Left renal cortex interstitium (tissue), 4 donors: ENCODE data around the gene SOX9. TPM values are rescaled to one million over a fixed set of nuclear protein-coding genes. Genes with fewer than 3 reads are reported as not detected.
"Not testable (repeated sequence)": the region's sequence is repeated elsewhere in the genome, so short reads cannot be mapped to it uniquely, and the experiment has no call there.

Experiments
- DNase-seq, 4 donors: peaks; one replicate each; pipeline ENCODE4 v3.0.0-alpha.2; 2013; ENCODE audit warnings: low read depth in 4 of 4, low spot score in 2 of 4, missing footprints in 1 of 4
- polyA plus RNA-seq, 4 donors: library from polyadenylated mRNA; unstranded; fragments of 120-200 nt; gene quantifications; one replicate each; pipeline ENCODE4 v1.2.1, GENCODE V29; 2013; ENCODE audit not compliant: insufficient read length in 4 of 4

Gene SOX9
- polyA plus RNA-seq, 4 donors: 17.7 to 21.8 (median 20.1) TPM

DNA sequence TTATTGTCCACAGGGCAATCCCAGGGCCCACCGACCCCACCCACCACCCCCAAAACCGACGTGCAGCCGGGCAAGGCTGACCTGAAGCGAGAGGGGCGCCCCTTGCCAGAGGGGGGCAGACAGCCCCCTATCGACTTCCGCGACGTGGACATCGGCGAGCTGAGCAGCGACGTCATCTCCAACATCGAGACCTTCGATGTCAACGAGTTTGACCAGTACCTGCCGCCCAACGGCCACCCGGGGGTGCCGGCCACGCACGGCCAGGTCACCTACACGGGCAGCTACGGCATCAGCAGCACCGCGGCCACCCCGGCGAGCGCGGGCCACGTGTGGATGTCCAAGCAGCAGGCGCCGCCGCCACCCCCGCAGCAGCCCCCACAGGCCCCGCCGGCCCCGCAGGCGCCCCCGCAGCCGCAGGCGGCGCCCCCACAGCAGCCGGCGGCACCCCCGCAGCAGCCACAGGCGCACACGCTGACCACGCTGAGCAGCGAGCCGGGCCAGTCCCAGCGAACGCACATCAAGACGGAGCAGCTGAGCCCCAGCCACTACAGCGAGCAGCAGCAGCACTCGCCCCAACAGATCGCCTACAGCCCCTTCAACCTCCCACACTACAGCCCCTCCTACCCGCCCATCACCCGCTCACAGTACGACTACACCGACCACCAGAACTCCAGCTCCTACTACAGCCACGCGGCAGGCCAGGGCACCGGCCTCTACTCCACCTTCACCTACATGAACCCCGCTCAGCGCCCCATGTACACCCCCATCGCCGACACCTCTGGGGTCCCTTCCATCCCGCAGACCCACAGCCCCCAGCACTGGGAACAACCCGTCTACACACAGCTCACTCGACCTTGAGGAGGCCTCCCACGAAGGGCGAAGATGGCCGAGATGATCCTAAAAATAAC, 3.0 kb downstream of the SOX9 start:
- no peak for DNase-seq

DNA sequence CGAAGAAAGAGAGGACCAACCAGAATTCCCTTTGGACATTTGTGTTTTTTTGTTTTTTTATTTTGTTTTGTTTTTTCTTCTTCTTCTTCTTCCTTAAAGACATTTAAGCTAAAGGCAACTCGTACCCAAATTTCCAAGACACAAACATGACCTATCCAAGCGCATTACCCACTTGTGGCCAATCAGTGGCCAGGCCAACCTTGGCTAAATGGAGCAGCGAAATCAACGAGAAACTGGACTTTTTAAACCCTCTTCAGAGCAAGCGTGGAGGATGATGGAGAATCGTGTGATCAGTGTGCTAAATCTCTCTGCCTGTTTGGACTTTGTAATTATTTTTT, 3.6 kb downstream of the SOX9 start:
- no peak for DNase-seq

DNA sequence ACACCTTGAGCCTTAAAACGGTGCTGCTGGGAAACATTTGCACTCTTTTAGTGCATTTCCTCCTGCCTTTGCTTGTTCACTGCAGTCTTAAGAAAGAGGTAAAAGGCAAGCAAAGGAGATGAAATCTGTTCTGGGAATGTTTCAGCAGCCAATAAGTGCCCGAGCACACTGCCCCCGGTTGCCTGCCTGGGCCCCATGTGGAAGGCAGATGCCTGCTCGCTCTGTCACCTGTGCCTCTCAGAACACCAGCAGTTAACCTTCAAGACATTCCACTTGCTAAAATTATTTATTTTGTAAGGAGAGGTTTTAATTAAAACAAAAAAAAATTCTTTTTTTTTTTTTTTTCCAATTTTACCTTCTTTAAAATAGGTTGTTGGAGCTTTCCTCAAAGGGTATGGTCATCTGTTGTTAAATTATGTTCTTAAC, 4.4 kb downstream of the SOX9 start:
- DNase-seq: no peak

DNA sequence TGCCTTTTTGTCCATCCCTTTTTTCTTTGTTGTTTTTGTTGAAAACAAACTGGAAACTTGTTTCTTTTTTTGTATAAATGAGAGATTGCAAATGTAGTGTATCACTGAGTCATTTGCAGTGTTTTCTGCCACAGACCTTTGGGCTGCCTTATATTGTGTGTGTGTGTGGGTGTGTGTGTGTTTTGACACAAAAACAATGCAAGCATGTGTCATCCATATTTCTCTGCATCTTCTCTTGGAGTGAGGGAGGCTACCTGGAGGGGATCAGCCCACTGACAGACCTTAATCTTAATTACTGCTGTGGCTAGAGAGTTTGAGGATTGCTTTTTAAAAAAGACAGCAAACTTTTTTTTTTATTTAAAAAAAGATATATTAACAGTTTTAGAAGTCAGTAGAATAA, 4.9 kb downstream of the SOX9 start:
- no peak for DNase-seq

DNA sequence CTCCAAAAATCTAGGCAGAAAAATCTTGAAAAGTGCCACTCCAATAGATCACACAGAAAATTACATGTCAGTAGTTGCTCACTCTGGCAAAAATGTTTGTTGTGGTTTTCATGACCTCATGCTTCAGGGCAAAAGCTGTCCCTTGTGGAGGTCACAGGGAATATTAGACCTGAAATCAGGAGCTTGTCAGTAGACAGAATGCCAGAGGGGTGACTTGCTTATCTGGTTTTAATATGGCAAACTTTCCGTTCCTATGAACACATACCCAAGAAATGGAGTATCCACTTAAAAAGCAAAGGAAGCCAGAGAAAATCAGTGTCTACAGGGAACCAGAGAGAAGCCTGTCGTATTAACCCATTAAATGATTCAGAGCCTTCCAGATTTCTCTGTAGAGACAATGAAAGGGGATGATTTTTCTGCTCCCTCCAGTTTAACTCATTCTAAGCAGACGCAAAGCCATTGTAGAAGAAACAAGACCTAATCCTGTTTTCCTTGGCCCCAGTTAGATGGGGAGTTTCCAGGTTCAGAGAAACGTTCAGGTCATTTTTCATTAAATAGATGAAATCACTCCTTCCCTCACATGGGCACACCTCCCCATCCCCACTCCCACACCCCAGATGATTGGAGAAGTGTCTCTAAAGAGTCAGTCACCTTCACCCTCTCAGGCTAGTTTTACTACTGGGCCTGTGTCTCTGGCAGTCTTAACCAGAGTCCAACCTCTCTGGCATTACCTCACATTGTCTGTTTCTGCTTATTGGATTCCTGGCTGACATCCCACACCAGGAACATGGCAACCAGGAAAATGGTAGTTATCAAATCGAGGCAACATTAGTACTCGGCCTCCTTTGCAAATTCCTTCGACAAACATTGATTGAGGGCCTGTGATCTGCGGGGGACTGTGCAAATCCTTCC, 6.0 kb downstream of the SOX9 start:
- DNase-seq: no peak

DNA sequence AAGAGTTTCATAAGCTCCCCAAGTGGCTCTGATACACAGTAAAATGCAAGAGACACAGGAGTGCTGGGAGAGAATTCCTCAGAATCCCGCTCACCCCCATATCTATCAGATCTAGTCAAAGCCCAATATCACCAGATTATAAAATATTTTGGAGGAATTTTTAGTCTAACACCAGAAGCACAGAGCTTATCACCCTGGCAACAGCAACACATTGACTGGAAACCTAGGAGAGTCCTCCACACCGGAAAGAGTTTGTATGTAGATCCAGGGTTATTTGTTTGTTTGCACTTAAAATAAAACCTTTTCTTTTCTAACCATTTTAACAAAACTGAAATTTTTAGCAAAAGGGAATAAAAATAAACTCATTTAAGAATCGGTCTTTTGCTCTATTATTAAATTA, 7.2 kb downstream of the SOX9 start:
- DNase-seq: no peak

DNA sequence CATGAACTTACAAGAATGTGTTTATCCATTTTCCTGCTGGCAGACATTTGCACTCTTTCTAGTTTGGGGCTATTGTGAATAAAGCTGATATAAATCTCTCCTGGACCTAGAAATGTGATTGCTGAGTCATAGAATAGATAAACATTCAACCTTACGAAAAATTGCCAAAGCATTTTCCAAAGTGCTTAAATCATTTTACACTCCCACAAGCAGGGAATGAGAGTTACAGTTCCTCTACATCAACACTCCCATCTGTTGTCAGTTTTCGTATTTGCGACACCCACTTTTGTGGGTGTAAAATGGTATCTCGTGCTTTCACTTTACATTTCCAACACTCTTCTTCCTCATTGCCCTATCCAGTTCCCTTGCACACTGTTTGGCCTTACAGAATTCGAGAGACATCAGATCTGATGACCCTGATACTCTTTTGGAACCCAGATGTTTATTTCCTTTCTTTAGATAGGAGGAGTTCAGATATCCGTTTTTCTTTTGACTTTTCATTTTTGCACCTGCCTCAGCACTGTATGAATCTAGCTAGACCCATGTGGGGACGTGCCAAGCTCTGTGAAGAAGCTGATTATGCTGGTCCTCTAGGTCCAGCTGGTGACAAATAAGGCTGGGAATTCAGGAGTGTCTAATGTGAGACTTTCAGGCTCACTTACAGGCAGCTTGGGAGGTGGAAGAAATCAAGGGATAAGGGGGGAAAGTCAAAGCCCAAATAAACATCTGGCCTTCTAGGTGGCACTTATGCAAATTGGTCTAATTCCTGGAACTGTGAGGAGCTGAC, 14.0 kb downstream of the SOX9 start:
- no peak for DNase-seq

DNA sequence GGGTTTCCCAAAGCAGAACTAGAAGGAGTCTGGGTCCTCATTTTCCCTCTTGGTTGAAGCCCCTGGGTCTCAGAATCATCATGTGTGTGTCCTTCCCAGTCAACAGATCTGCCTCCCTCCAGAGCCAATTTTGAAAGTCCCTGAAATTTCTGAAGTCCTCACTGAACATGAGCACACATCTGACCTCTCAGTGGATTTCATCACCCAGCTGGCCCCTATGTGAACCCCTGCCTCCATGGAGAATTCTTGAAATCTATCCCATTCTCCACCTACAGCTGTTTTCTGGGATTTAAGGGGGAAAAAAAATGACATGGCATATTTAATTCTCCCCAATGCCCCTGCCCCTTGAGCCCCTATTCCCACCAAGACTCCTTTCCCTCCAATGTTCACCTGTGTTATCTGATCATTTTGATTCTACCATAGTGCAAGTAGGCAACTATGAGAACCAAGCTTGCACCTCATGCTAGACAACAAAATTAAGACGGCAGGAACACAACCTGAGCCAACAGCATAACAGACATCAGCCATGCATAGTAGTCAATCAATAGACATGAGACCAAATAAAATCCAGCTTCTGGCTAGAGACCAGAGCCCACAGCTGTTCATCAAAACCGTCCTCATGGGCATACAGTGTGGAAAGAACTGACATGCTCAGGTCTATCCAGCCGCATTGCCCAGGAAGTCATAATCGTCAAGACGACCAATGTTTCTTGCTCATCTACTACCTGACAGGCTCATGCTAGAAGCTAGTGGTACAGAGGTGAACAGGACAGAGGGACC, 14.9 kb downstream of the SOX9 start:
- no peak for DNase-seq

DNA sequence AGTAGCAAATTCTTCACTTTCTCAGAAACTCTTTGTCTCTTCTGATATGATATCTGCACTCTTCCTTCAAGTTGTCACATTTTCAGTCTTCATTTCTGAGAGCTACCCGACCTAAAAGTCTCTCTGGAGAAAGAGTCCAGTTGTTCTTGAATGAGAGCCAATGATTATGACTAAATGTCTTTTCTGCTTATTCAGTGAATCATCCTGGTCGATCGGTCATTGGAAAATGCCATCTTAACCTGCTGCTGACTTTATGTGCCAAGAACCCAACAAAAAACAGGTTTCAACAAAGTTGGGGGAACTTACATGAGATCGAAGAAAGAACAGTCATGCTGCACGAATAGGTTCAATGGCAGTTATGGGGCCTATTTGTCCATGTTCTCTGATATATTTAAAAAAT, 15.9 kb downstream of the SOX9 start:
- DNase-seq: no peak

DNA sequence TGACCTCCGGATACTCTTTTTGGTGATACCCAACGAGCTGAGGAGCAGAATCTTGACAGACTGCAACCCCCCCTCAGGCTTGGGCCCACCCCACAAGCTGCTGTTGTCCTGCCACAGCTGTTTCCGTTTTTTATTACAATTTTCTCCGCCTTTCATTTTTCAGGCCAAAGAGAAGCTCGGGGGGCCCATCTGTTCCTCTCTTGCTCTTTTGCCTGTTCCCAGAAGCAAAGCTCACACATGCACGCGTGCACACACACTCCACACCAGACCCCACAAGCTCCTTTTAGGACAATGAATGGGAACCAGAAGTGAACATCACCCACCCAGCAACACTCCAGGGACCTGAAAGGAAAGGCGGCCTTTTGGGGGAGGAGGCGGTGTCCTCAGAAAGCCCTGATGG, 16.3 kb downstream of the SOX9 start:
- DNase-seq: no peak

DNA sequence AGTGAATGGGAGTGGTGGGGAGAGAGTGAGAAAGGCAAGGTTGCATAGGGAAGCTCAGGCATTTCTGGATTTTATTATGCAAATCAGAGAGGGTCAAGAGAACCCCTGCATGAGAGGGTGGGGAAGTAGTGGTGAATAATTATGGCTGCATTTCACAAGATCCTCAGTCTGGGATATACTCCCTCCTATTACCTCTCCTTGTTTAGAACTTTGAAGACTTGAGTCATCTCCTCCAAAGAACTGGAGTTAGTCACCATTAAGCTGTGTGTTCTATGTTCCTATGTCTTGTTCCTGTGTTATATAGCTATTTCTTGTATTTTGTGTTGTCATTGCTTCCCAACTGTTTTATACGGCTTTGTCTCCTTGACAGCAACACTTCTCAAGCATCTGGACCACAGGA, 18.4 kb downstream of the SOX9 start:
- no peak for DNase-seq

DNA sequence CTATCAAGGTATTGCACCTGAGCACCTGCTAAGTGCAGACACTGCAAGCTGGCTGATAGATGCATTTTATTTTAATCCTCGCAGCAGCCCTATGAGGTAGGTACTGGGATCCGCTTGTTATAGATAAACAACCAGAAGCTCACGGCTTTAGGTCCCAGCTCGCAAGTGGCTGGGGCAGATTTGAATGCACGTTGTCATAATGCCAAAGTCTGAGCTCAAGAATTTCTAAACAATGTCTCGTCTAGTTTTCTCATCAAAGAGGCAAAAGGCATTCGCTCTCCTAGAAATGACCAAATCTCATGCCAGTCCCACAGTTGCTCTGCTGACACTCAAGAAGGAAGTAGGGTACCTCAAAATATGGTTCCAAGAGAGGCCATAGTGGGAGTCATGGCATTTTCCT, 20.5 kb downstream of the SOX9 start:
- no peak for DNase-seq

DNA sequence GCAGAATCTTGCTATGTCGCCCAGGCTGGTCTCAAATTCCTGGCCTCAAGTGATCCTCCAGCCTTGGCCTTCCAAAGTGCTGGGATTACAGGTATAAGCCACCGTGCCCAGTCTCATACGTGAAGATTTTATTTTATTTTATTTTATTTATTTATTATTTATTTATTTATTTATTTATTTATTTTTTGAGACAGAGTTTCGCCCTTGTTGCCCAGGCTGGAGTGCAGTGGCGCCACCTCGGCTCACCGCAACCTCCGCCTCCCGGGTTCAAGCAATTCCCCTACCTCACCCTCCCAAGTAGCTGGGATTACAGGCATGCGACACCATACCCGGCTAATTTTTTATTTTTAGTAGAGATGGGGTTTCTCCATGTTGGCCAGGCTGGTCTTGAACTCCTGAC, 21.3 kb downstream of the SOX9 start:
- not testable (repeated sequence) for DNase-seq

DNA sequence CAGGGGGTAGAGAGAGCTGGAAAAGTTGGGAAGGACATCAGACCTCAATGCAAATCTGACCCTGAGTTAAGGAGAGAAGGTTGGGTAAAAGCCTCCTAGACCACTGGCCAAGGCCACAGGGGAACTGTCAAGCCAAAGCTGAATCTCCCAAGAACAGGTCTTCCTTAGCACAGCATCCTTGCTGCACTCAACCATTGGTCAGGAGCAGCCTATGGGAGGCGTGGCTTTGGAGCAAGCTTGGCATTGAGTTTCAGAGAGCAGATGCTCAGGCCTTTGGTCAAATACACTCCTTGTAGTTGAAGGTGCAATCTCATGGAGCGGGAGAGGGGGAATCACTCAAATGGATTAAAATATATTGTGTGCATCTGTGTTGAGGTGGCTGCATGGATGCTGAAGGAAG, 21.8 kb downstream of the SOX9 start:
- DNase-seq: no peak

DNA sequence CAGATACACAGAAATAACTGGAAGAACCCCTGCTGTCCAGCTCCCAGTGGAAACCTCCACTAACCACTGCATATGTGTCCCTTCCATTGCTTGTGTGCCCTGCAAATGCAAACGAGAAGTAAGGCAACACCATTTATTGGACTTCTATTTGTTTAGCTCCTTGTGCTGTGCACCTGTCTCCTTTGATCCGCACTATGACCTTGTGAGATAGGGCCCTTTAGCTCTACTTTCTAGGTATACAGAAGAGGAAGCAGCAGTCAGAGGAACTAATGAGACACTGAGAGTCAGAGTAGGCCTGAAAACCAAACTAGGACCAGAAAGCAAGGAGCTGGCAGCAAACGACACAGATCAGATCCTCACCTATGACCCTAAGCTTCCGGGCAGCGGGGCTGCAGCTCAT, 22.4 kb downstream of the SOX9 start:
- no peak for DNase-seq

DNA sequence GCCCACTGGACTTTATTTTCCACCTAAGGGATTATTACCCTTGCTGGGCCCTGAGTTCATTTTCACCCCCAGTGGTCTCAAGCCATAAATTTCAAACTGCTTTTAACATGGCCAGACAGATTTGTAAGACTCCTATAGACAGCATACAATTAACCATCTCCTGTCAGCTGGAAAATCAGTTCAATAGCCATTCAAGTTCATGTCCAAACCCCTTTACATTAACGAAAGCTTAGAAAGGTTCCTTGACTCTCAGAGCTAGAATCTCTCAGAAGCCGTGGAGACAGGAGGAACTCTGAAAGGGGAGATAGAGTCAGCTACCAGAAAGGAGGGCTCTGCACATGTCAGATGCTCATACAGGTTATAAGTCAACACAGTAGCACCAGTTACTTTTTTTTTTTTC, 23.3 kb downstream of the SOX9 start:
- DNase-seq: no peak

DNA sequence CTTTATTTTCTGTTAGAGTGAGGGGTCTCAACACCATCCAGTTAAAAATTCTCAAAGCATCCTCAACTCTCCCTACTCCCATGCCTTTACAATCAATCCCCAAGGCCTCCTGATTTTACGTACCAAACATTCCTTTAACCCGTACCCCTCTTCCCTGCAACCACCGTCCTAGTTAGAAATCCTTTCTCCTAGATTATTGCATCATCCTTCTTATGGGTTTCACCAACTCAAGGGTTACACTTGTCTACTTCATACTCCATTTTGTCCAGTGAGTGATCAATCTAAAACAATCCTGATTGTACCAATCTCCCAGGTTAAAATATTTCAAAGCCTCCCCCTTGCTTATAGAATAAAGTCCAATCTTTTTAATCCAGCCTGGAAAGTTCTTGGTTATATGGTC, 24.7 kb downstream of the SOX9 start:
- DNase-seq: no peak

DNA sequence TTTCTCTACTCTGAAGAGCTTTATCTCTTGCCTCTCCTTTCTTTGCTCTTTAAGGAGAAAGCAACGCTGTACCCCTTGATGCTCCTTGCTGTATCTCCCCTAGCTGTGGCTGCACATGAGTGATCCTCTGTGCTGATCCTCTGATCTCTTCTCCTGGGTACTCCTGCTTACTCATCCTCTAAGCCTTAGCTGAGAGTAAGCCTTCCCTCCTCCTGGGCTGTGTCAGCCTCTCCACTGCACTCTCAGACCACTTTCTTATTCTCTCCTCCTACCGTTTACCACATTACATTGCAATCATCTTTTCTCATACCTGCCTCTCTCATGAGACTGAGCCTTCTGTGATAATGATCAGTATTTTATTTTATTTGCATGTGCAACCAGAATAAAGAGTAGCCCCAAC, 25.1 kb downstream of the SOX9 start:
- DNase-seq: no peak

DNA sequence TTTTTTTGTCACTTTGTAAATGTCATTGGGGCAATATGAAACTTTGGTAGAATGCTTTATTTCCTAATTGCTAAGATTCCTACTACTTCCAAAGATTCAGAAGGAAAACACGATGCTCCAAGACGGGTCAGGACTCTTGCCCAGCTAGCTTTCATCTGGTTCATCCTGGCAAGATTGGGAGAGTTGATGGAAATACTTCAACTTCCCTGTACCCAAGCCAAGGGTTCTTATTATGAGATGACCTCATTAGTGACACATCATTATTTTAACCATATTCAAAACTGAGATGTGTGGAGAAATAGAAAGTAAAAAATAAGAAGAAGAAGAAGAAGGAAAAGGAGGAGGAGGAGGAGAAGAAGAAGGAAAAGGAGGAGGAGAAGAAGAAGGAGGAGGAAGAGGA, 25.6 kb downstream of the SOX9 start:
- no peak for DNase-seq
